NCI-H146 (cell line): Measurements from ENCODE around the gene KIF23.

Experiments used
- DNase-seq: peaks from one replicate; lab custom pipeline; 2025; lab: John Stamatoyannopoulos, UW

KIF23 gene

DNA sequence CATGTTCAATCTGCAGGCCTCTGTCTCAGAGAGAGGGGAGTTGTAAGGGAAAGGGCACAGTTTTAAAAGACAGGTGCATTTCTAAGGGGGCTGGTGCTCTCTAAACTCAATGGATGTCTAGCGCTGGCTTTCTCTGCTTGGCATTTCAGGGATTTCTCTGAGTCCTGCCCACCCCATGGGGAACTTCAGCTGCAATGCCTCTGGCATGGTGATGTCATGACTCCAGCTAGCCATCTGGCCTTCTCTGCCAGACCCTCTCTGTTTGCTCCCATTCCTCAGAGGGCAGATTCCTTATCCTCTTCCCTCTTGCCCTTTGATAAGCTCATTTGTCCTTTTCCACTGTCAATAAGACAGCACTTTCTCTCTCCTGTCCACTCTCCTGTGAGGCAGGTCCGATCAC lies 79.3 kb downstream of the KIF23 start:
- no peak for DNase-seq

GRCh38 chr15:69496001-69496400 lies 81.9 kb downstream of the KIF23 start:
- no peak for DNase-seq

DNA sequence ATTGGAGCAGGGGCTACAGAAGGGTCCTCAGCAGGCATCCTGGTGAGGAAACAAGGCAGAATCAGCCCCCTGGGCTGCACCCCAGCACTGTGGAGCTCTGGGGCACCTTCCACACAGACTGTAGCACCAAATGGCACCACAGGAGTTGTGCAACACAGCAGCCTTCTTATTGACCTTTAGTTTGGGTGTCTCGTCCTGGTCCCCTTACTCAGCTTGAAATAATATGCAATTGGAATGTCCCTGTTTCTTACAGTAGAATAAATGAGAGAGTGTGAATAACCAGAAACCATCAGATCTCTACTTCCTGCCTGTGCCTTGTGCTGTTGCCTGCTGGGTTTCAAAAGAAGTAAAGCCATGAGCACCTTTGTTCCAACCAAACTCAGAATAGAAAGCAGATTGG lies 82.9 kb downstream of the KIF23 start:
- no peak for DNase-seq

GRCh38 chr15:69497667-69498066 lies 83.5 kb downstream of the KIF23 start:
- DNase-seq = no peak
